Measurements from ENCODE around the gene CSH1. TPM values are rescaled to one million over a fixed set of nuclear protein-coding genes. Genes with fewer than 3 reads are reported as not detected.

CSH1 gene

DNA sequence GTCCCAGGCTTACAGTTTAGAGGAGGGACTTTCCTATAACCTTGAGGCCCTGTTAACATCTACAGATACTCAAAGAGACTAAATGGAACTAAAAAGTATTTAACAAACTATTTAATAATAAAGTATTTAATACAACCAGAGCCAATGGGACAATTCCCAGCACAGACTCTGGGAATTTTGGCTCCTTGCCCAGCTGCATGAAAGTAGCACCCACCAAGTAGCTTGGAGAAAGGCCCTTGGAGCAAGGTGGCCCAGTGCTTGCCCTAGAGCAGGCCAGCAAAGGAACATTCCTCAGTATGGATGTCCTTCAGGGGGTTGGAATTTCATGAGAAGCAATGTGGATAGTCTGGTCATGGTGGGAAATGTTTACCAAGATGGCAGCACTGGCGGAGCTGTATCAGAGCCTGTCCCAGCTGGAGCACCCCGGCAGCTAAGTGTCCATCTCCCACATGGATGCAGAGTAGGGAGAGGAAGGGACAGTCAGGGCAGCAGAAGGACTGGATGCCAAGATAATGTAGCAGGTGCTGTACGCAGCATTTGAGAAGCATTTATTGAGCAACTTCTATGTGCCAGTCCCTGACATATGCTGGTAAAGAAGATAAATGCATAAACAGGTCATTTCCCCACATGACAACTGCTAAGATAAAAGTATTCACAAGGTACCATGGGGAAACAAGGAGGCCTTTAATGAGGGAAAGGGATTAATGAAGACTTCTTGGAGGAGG, 48.7 kb downstream of the CSH1 start:
- Histone ChIP-seq H3K4ac (ENCODE audit: low read depth, low read length) (no peak overlapping the region), H3K18ac (ENCODE audit: low read length) (no peak overlapping the region)
- no CpG with 5 or more reads among the region's 3 CpGs for WGBS (ENCODE audit: extremely low coverage, insufficient coverage, low lambda C conversion rate)

GRCh38 chr17:63845509-63845908, 50.9 kb downstream of the CSH1 start:
- Histone ChIP-seq H4K5ac (ENCODE audit: low read length) (no peak overlapping the region), H4K8ac (ENCODE audit: low read depth, low read length) (no peak overlapping the region), H2AK5ac (ENCODE audit: low read length) (no peak overlapping the region), H3K4me3 (ENCODE audit: low read length) (no peak overlapping the region), H3K23ac (ENCODE audit: low read length) (no peak overlapping the region), H3K4me2 (ENCODE audit: low read length) (no peak overlapping the region), H3K79me1 (ENCODE audit: low read length) (peaks cover 12% of the 10 kb centered on the region), H2BK120ac (ENCODE audit: low read depth, low read length) (no peak overlapping the region), H3K79me2 (ENCODE audit: control insufficient read depth, insufficient read depth, low read length) (peaks cover 17% of the 10 kb centered on the region), H3K27ac (ENCODE audit: low read depth, low read length) (no peak overlapping the region), H3K9ac (ENCODE audit: low read length) (no peak overlapping the region), H3K27me3 (ENCODE audit: insufficient read depth, low read length, poor library complexity) (no peaks in the 10 kb centered on the region), H3K36me3 (ENCODE audit: control insufficient read depth, insufficient read depth, low read length) (no peaks in the 10 kb centered on the region), H2BK15ac (replicated peaks; ENCODE audit: low read depth) (no peak overlapping the region), H3K56ac (ENCODE audit: low read length) (no peak overlapping the region), H3K18ac (ENCODE audit: low read length) (no peak overlapping the region), H3K4me1 (ENCODE audit: control insufficient read depth, low read depth, low read length) (peaks cover 5% of the 10 kb centered on the region), H3K4ac (ENCODE audit: low read depth, low read length) (no peak overlapping the region), H2BK5ac (ENCODE audit: low read length) (no peak overlapping the region)
- no peak for DNase-seq
- WGBS (ENCODE audit: extremely low coverage, insufficient coverage, low lambda C conversion rate), result no CpG with 5 or more reads among the region's 1 CpG

More for the DNA sequence above, 48.7 kb downstream of the CSH1 start:
- no peaks in the 10 kb centered on the region for H3K79me2 ChIP-seq (ENCODE audit: control insufficient read depth, insufficient read depth, low read length)
- H3K36me3 ChIP-seq (ENCODE audit: control insufficient read depth, insufficient read depth, low read length), result no peaks in the 10 kb centered on the region
- no peaks in the 10 kb centered on the region for H3K27me3 ChIP-seq (ENCODE audit: insufficient read depth, low read length, poor library complexity)
- H3K4me2 ChIP-seq (ENCODE audit: low read length), result no peak overlapping the region
- H3K27ac ChIP-seq (ENCODE audit: low read depth, low read length), result no peak overlapping the region
- no peak overlapping the region for H4K8ac ChIP-seq (ENCODE audit: low read depth, low read length)
- no peak overlapping the region for H3K56ac ChIP-seq (ENCODE audit: low read length)
- no peak overlapping the region for H2AK5ac ChIP-seq (ENCODE audit: low read length)
- H3K4me3 ChIP-seq (ENCODE audit: low read length), result no peak overlapping the region
- H2BK5ac ChIP-seq (ENCODE audit: low read length), result no peak overlapping the region
- no peak overlapping the region for H2BK15ac ChIP-seq (replicated peaks; ENCODE audit: low read depth)
- H3K23ac ChIP-seq (ENCODE audit: low read length), result no peak overlapping the region
- no peaks in the 10 kb centered on the region for H3K4me1 ChIP-seq (ENCODE audit: control insufficient read depth, low read depth, low read length)
- no peak overlapping the region for H2BK120ac ChIP-seq (ENCODE audit: low read depth, low read length)
- no peak overlapping the region for H3K9ac ChIP-seq (ENCODE audit: low read length)
- no peak overlapping the region for H4K5ac ChIP-seq (ENCODE audit: low read length)
- H3K79me1 ChIP-seq (ENCODE audit: low read length), result no peaks in the 10 kb centered on the region
- no peak for DNase-seq

Small RNA genes within 50 kb of the gene (small RNA-seq; reads per million reads assigned to genes)
- not detected for gene AC040958.1 (ENCODE audit: insufficient read depth)
- not detected for gene AC127029.1 (ENCODE audit: insufficient read depth)
- gene GH1 (ENCODE audit: insufficient read depth), result not detected
